Stimulated activated CD4-positive, alpha-beta T cell treated with anti-CD3 and anti-CD28 coated beads, Interleukin-4, amount 100 ng/mL, for 48 hours (primary cell): ENCODE results near the gene C15orf39.
"Not testable (repeated sequence)": the region's sequence is repeated elsewhere in the genome, so short reads cannot be mapped to it uniquely, and the experiment has no call there.

Experiments
- DNase-seq, 2 donors: peaks; one replicate each; pipeline ENCODE4 v3.0.0-alpha.2; 2020; ENCODE audit warnings: low read depth in 2 of 2

Gene C15orf39

GRCh38 chr15:75201616-75202250 is at the start of gene C15orf39:
C15orf39 (plus strand) TSS chr15:75201882; CDS start chr15:75206049, 4,167 bp downstream.
- peak; percentile 65 for DNase-seq

GRCh38 chr15:75152382-75153079 is 49.2 kb upstream of the C15orf39 start:
- DNase-seq = no peak

GRCh38 chr15:75153087-75153486 is 48.6 kb upstream of the C15orf39 start:
- DNase-seq = no peak

- DNase-seq = no peak
These were observed 48.0 kb upstream of the C15orf39 start for GRCh38 chr15:75153565-75154276.

GRCh38 chr15:75154461-75155062 is 47.1 kb upstream of the C15orf39 start:
- DNase-seq = no peak

- no peak for DNase-seq
These were observed 45.1 kb upstream of the C15orf39 start for GRCh38 chr15:75156326-75157215.

- DNase-seq = no peak
These were observed 43.3 kb upstream of the C15orf39 start for GRCh38 chr15:75158402-75158801.

GRCh38 chr15:75159244-75159643 is 42.4 kb upstream of the C15orf39 start:
- no peak for DNase-seq

- DNase-seq = no peak
These were observed 40.4 kb upstream of the C15orf39 start for GRCh38 chr15:75161106-75161916.

- no peak for DNase-seq
These were observed 39.7 kb upstream of the C15orf39 start for GRCh38 chr15:75161917-75162414.

GRCh38 chr15:75163150-75163564 is 38.5 kb upstream of the C15orf39 start:
- no peak for DNase-seq

GRCh38 chr15:75164625-75165350 is 36.9 kb upstream of the C15orf39 start:
- no peak for DNase-seq

- DNase-seq = not testable (repeated sequence)
These were observed 35.1 kb upstream of the C15orf39 start for GRCh38 chr15:75166489-75167063.

- DNase-seq = peak in 1 of 2 donors; percentile 37
These were observed 33.9 kb upstream of the C15orf39 start for GRCh38 chr15:75167588-75168350.

GRCh38 chr15:75168374-75168773 is 33.3 kb upstream of the C15orf39 start:
- DNase-seq = no peak

GRCh38 chr15:75170203-75170602 is 31.5 kb upstream of the C15orf39 start:
- DNase-seq = no peak

GRCh38 chr15:75170711-75171341 is 30.9 kb upstream of the C15orf39 start:
- no peak for DNase-seq

GRCh38 chr15:75171408-75171807 is 30.3 kb upstream of the C15orf39 start:
- DNase-seq = peak in 1 of 2 donors; percentile 23
